ENCODE results near the gene DNAJB11.

The DNAJB11 gene

GRCh38 chr3:186605078-186605477 lies 34.6 kb downstream of the DNAJB11 start:
- Histone ChIP-seq H3K36me3 (ENCODE audit: insufficient read depth, low read length) (no peaks in the 10 kb centered on the region), H3K4me1 (ENCODE audit: insufficient read depth, low read length, poor library complexity, severe bottlenecking) (no peaks in the 10 kb centered on the region), H4K20me1 (ENCODE audit: insufficient read depth, low read length, poor library complexity, severe bottlenecking) (no peaks in the 10 kb centered on the region), H3F3A (ENCODE audit: low read depth) (no peaks in the 10 kb centered on the region), H3K9ac (ENCODE audit: low read depth, low read length, poor library complexity, severe bottlenecking) (no peak overlapping the region), H3K9me2 (replicated peaks; ENCODE audit: low read depth, low read length) (no peaks in the 10 kb centered on the region), H3K9me3 (ENCODE audit: insufficient read depth, low read depth, low read length) (no peaks in the 10 kb centered on the region), H3K4me2 (ENCODE audit: low read depth, low read length, poor library complexity, severe bottlenecking) (no peak overlapping the region), H3K4me3 (ENCODE audit: low read length, poor library complexity, severe bottlenecking) (no peak overlapping the region), H2AFZ (ENCODE audit: low read length) (no peak overlapping the region), H3K79me2 (ENCODE audit: insufficient read depth, low read length) (no peaks in the 10 kb centered on the region), H3K27me3 (ENCODE audit: insufficient read depth, low read length, poor library complexity, severe bottlenecking) (no peaks in the 10 kb centered on the region)
- TF ChIP-seq EZH2phosphoT487 (IDR thresholded peaks at IDR 0.05; ENCODE audit: borderline replicate concordance), result no peak
- no peak for TF ChIP-seq CTCF (conservative IDR thresholded peaks at IDR 0.05; ENCODE audit: low read length)

DNA sequence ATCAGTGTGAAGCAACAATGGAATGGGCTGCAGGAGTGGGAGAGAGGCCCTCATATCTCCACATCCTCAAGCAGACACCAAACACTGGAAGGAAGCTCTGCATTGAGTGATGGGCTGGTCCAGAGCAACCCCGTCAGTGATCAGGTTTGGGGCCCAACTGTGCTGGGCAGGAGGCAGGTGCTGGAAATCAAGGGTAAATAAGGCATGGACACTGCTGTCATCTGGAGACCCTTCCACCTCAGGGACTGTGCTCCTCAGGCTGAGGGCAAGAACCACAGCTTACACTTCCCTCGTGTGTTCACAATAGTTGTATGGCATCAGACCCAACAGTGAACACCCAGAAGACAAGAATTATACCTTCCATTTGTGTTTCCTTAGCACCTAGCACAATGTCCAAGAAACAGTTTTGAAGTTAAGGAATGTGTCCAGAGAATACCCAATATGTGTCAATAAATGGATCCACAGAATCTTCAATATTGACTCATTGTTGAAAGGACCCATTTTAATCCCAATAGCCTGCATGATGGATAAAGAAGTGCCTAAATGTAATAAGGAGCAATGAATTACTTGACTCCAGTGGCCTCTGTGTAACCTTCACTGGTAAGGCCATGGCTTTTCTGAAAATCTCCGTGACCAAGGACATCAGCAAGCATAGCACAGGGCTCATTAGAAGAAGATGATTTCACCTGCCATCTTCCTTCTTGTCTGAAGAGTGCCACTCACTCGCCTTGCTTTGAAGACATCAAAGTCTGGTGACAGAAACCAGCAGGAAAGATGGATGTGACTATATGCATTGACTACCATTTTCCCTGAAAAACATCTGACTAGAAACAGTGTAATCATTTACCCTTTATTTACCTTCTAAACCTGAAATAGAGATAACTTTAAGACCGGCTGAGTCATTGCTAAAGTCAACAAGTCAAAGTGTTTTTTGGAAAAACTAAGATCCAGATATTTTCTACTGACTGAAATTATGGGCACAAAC lies 35.3 kb downstream of the DNAJB11 start:
- H4K20me1 ChIP-seq (ENCODE audit: insufficient read depth, low read length, poor library complexity, severe bottlenecking), result no peaks in the 10 kb centered on the region
- H3K79me2 ChIP-seq (ENCODE audit: insufficient read depth, low read length), result no peaks in the 10 kb centered on the region
- H3K36me3 ChIP-seq (ENCODE audit: insufficient read depth, low read length), result no peaks in the 10 kb centered on the region
- no peaks in the 10 kb centered on the region for H3K9me3 ChIP-seq (ENCODE audit: insufficient read depth, low read depth, low read length)
- TF ChIP-seq CTCF (conservative IDR thresholded peaks at IDR 0.05; ENCODE audit: low read length) (no peak), EZH2phosphoT487 (IDR thresholded peaks at IDR 0.05; ENCODE audit: borderline replicate concordance) (no peak)
- H3K27me3 ChIP-seq (ENCODE audit: insufficient read depth, low read length, poor library complexity, severe bottlenecking), result no peaks in the 10 kb centered on the region
- no peaks in the 10 kb centered on the region for H3K9me2 ChIP-seq (replicated peaks; ENCODE audit: low read depth, low read length)
- no peaks in the 10 kb centered on the region for H3K4me1 ChIP-seq (ENCODE audit: insufficient read depth, low read length, poor library complexity, severe bottlenecking)
- H3F3A ChIP-seq (ENCODE audit: low read depth), result no peaks in the 10 kb centered on the region
- no peak overlapping the region for H3K4me3 ChIP-seq (ENCODE audit: low read length, poor library complexity, severe bottlenecking)
- H2AFZ ChIP-seq (ENCODE audit: low read length), result no peak overlapping the region
- H3K4me2 ChIP-seq (ENCODE audit: low read depth, low read length, poor library complexity, severe bottlenecking), result no peak overlapping the region
- no peak overlapping the region for H3K9ac ChIP-seq (ENCODE audit: low read depth, low read length, poor library complexity, severe bottlenecking)

DNA sequence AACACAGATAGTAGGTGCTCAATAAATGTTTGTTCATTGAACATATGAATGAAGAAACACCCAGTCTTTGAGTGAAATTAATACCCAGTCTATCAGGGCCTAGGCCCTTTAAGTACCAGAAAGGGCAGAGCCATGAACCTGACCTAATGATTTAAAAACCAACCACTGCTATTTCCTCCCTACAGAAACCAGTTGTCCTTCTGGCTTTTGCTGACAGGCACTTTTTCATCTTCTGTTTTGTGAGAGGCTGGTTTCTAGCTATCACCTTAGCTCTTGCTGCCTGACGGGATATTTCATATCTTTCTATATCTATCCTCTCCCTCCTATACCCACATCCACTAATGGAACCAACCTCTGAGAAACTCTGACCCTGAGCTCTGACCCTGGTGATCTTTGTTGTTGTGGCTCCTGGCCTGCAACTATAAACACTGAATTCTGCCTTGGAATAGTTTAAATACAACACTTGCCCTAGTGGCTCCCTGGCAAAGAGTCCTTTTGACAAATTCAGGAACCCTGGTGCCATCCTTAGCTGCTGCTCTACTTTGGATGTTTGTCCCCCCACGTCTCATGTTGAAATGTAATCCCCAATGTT lies 38.2 kb downstream of the DNAJB11 start:
- H3K27me3 ChIP-seq (ENCODE audit: insufficient read depth, low read length, poor library complexity, severe bottlenecking), result no peaks in the 10 kb centered on the region
- no peaks in the 10 kb centered on the region for H3K36me3 ChIP-seq (ENCODE audit: insufficient read depth, low read length)
- no peaks in the 10 kb centered on the region for H3K9me3 ChIP-seq (ENCODE audit: insufficient read depth, low read depth, low read length)
- no peak overlapping the region for H3K4me2 ChIP-seq (ENCODE audit: low read depth, low read length, poor library complexity, severe bottlenecking)
- peak overlapping the region; percentile 40; the same call in 1 of the 2 replicates for H2AFZ ChIP-seq (ENCODE audit: low read length)
- H4K20me1 ChIP-seq (ENCODE audit: insufficient read depth, low read length, poor library complexity, severe bottlenecking), result no peaks in the 10 kb centered on the region
- H3K9ac ChIP-seq (ENCODE audit: low read depth, low read length, poor library complexity, severe bottlenecking), result no peak overlapping the region
- H3F3A ChIP-seq (ENCODE audit: low read depth), result no peaks in the 10 kb centered on the region
- H3K79me2 ChIP-seq (ENCODE audit: insufficient read depth, low read length), result no peaks in the 10 kb centered on the region
- H3K4me1 ChIP-seq (ENCODE audit: insufficient read depth, low read length, poor library complexity, severe bottlenecking), result no peaks in the 10 kb centered on the region
- no peaks in the 10 kb centered on the region for H3K9me2 ChIP-seq (replicated peaks; ENCODE audit: low read depth, low read length)
- no peak overlapping the region for H3K4me3 ChIP-seq (ENCODE audit: low read length, poor library complexity, severe bottlenecking)
- TF ChIP-seq EZH2phosphoT487 (IDR thresholded peaks at IDR 0.05; ENCODE audit: borderline replicate concordance) (no peak), CTCF (conservative IDR thresholded peaks at IDR 0.05; ENCODE audit: low read length) (no peak)

Data from Loucy (cell line).